ENCODE results near the gene RNASE2.
A peak's percentile ranks its signal among the peaks of the same experiment; 100 is the strongest.
"Not testable (repeated sequence)": the region's sequence is repeated elsewhere in the genome, so short reads cannot be mapped to it uniquely, and the experiment has no call there.

The RNASE2 gene

DNA sequence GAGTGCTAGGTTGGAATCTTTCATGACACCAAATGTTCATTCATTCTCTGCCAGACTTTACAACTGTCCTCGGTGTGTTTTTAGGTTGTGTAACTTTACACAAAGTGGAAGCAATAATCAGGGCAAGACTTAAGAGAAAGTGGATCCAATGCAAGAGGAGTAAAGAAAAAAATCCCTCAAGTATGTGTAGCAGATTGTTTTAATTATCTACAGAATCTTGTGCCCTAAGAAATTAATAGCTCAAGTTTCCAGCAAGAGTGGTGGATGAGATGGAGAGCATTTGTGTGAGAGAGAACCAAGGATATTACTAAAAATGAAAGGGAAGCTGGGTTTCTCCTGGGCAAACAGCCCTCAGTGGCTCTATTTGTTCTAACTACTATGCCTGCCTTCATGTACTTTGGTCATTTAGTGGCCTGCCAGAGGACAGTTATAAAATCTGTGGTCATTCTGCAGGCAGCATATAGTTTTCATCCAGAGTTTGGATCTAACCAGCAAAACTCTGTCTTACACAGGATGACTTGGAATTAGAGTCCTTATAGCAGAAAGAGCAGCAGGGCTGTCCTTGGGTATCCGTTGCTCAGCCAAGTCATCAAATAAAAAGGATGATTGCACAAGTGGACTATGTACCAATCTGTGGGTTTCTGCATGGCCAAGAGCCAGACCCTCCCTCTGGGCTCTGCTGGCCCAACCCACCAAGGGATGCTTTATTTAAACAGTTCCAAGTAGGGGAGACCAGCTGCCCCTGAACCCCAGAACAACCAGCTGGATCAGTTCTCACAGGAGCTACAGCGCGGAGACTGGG lies at the start of gene RNASE2:
Gene RNASE2, plus strand, starts transcription at position 752 of the 802 bp plus-strand sequence. CDS start 285 bp downstream, outside the sequence.
- not testable (repeated sequence) for DNase-seq (ENCODE audit: low read depth in 2 of 2, low spot score in 1 of 2)

DNA sequence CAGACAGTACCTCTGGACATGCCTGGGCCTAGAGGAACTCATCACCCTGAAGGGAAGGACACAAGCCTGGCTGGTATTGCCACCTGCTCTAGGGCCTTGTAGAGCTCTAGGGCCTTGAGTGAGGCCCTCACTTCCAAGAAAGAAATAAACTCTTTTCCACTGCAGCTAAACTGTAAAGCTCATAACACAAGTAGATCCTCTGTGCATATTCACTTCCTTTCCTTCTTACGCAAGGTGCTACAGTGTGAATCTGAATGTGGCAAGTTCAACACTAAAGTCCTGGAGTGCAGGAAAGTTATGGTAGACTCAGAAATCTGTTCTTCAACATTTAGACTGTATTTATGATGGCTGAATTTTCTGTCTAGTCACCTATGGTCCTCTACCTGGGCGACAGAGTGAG lies 49.6 kb upstream of the RNASE2 start:
- no peak for DNase-seq (ENCODE audit: low read depth in 2 of 2, low spot score in 1 of 2)

DNA sequence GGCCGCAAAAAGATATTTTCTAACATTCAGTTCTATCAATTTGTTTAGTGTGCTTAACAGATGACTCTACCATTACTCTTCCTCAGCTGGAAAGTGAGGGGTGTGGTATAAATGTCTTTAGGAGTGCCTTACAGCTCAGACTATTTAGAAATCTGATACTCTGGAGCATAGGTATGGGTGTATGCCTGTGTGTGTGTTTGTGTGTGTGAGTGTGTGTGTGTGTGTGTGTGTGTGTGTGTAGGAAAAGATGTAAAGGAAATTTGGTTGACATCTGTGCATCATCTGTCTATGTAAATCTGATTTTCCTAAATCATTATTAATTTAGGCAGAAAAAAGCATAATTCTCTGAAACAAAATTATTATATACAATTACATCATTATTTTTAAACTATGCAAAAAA lies 48.1 kb upstream of the RNASE2 start:
- DNase-seq (ENCODE audit: low read depth in 2 of 2, low spot score in 1 of 2), result no peak

DNA sequence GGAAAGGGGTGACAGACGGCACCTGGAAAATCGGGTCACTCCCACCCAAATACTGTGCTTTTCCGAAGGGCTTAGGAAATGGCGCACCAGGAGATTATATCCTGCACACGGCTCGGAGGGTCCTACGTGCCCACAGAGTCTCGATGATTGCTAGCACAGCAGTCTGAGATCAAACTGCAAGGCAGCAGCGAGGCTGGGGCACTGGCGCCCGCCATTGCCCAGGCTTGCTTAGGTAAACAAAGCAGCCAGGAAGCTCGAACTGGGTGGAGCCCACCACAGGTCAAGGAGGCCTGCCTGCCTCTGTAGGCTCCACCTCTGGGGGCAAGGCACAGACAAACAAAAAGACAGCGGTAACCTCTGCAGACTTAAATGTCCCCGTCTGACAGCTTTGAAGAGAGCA lies 44.5 kb upstream of the RNASE2 start:
- not testable (repeated sequence) for DNase-seq (ENCODE audit: low read depth in 2 of 2, low spot score in 1 of 2)

- not testable (repeated sequence) for DNase-seq (ENCODE audit: low read depth in 2 of 2, low spot score in 1 of 2)
Observed at GRCh38 chr14:20919038-20919756, 36.1 kb upstream of the RNASE2 start.

- DNase-seq (ENCODE audit: low read depth in 2 of 2, low spot score in 1 of 2), result not testable (repeated sequence)
Observed at GRCh38 chr14:20923766-20924297, 31.5 kb upstream of the RNASE2 start.

DNA sequence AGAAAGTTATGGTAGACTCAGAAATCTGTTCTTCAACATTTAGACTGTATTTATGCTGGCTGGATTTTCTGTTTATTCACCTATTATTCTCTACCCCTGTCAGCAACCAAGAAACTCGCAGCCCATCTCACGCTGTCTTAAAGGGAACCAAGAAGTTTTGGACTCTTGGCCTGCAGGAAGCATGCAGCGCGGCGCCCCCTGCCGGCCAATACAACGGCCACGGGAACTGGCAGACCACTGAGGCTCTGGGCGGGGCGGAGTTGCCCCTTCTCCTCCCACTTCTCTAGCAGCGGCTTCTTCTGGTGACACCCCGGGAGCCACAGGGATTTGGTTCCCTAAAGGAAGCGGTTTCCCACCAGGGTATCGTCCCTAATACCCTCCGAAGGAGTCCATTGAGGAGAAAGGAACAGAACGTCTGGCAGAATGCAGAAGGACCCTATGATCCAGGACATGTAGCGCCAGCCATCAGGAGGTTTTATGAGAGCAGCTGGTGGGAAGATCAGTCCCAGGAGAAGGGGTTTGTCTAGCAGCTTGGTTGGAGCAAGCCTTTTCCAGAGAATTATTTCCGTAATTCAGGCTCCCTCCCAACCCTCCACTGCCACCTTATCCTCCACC lies 21.0 kb upstream of the RNASE2 start:
- DNase-seq (ENCODE audit: low read depth in 2 of 2, low spot score in 1 of 2), result no peak

- no peak for DNase-seq (ENCODE audit: low read depth in 2 of 2, low spot score in 1 of 2)
Observed at GRCh38 chr14:20935303-20935984, 19.8 kb upstream of the RNASE2 start.

- DNase-seq (ENCODE audit: low read depth in 2 of 2, low spot score in 1 of 2), result not testable (repeated sequence)
Observed at GRCh38 chr14:20945146-20945545, 10.1 kb upstream of the RNASE2 start.

GRCh38 chr14:20946707-20947106 lies 8.6 kb upstream of the RNASE2 start:
- not testable (repeated sequence) for DNase-seq (ENCODE audit: low read depth in 2 of 2, low spot score in 1 of 2)

- not testable (repeated sequence) for DNase-seq (ENCODE audit: low read depth in 2 of 2, low spot score in 1 of 2)
Observed at GRCh38 chr14:20955538-20955873, 219 bp downstream of the RNASE2 start.

- no peak for DNase-seq (ENCODE audit: low read depth in 2 of 2, low spot score in 1 of 2)
Observed at GRCh38 chr14:20956376-20956976, 1.2 kb downstream of the RNASE2 start.

DNA sequence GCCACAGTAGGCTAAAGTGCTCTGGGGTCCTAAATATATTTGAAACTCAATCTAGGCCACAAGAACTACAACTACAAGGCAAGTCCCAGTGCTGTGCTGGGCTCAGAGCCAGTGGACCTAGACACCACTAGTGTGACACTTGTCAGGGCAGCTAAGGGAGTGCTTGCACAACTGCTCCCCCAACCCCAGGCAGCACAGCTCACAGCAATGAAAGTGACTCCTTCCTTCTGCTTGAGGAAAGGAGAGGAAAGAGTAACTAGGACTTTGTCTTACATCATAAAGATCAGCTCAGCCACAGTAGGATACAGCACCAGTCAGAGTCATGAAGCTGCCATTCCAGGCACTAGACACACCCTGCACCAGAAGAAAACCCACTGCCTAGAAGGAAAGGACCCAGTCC lies 3.7 kb downstream of the RNASE2 start:
- DNase-seq (ENCODE audit: low read depth in 2 of 2, low spot score in 1 of 2), result not testable (repeated sequence)

DNA sequence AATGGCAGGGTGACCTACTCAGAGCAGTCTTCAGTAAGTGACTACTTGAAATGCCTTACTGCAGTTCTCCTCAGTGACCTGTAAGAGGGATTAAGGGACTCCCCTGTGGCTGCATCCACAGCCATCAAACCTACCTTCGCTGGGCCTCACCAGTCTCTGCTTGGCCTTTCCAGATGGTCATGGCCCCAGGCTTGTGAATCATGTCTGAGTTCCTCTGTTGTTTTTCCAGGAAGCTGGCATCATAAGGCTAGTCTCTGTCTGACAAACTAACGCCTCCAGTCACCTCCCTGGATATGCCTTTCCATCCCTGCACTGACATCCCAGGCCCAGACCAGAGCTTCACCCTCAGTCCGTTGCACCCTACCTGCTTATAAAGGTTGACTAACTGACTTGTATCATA lies 14.0 kb downstream of the RNASE2 start:
- no peak for DNase-seq (ENCODE audit: low read depth in 2 of 2, low spot score in 1 of 2)

GRCh38 chr14:20970647-20970982 lies 15.3 kb downstream of the RNASE2 start:
- no peak for DNase-seq (ENCODE audit: low read depth in 2 of 2, low spot score in 1 of 2)

DNA sequence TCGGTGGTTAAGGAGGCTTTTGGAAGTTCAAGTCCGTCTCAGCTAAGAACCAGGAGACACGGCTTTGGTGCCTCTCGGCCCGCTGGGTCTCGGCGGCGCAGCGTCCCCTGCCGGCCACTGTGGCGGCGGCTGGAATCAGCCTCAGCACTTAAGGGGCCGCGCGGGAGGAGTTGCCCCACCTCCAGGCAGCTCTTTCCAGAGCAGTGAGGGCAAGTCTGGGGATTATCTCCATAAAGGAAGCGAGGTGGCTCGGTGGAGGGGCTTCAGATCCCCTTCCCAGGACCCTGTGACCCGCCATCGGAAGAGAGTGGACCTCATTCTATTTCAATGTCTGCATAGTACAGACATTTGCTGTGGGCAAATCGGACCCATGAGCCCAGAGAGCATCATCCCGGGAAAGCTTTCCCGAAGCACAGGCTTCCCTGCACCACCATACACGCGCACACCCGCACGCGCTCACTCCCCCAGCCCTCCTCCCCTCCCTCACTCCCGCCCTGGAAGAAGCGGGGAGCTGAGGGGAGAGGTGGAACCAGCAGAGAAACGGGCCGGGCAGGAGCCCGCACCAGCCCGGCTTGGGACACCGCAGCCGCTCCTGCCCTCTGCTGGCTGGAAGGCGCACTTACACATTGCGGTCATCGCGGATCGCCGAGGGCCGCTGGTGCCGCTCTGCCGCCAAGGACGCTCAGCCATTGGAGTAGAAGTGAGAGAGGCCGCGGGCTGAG lies 15.9 kb downstream of the RNASE2 start:
- peak; percentile 47 to 50 for DNase-seq (ENCODE audit: low read depth in 2 of 2, low spot score in 1 of 2)

GRCh38 chr14:20971705-20972021 lies 16.4 kb downstream of the RNASE2 start:
- DNase-seq (ENCODE audit: low read depth in 2 of 2, low spot score in 1 of 2), result no peak

GRCh38 chr14:20973501-20973900 lies 18.2 kb downstream of the RNASE2 start:
- no peak for DNase-seq (ENCODE audit: low read depth in 2 of 2, low spot score in 1 of 2)

DNA sequence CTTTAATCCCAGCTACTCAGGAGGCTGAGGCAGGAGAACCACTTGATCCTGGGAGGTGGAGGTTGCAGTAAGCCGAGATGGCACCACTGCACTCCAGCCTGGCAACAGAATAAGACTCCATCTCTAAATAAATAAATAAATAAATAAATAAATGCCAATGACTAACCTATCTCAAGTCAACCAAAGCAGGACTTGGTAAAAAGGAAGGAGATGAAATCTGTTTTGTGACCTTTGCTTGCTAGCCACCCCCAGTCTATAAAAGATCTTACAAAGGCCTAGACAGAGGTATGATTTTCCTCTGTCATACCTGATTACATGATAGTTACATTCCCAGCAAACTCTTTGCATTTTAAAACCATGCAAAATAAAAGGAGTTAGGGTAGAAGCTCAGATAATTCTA lies 21.0 kb downstream of the RNASE2 start:
- no peak for DNase-seq (ENCODE audit: low read depth in 2 of 2, low spot score in 1 of 2)

DNA sequence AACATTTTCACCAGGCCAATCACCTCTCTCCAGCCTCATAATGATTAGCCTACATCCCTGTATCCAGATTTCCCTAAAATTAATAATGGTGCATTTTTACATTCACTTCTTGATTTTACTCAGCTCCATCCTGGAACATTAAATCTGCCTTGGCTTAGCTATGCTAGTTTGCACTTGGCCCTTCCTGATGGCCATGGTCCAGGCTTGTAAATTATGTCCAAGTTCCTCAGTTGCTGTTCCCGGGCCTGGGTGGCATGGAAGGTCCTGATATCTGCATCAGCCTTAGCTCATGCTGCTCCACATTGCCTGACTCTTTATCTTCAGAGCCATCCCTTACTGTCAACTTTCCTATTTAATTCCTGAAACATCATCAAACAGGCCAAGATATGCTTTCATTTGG lies 23.4 kb downstream of the RNASE2 start:
- no peak for DNase-seq (ENCODE audit: low read depth in 2 of 2, low spot score in 1 of 2)
